HL-60 (cell line): ENCODE results near the gene YIPF4.

Experiments used
- CTCF ChIP-seq: IDR thresholded peaks from one replicate; pipeline ENCODE4 v1.5.1; 2011; ENCODE audit warnings: low read length, control low read depth, inconsistent platforms; ENCODE audit not compliant: insufficient read depth
- GABPA ChIP-seq: IDR thresholded peaks from 2 replicates; pipeline ENCODE4 v1.6.1; 2012; ENCODE audit warnings: low read depth
- POLR2AphosphoS5 ChIP-seq: IDR thresholded peaks from 2 replicates; pipeline ENCODE4 v1.6.1; 2012; ENCODE audit warnings: low read depth
- SPI1 ChIP-seq: IDR thresholded peaks from 2 replicates; pipeline ENCODE4 v1.6.1; 2012; ENCODE audit warnings: low read depth, mild to moderate bottlenecking, borderline replicate concordance
- TF ChIP-seq, protein P1 (sequence below): IDR thresholded peaks from 2 replicates; pipeline ENCODE4 v1.6.1; 2012; ENCODE audit warnings: low read depth; ENCODE audit not compliant: insufficient replicate concordance

- no peak for TF ChIP-seq CTCF
- TF ChIP-seq POLR2AphosphoS5 = no peak
- TF ChIP-seq, protein P1, sequence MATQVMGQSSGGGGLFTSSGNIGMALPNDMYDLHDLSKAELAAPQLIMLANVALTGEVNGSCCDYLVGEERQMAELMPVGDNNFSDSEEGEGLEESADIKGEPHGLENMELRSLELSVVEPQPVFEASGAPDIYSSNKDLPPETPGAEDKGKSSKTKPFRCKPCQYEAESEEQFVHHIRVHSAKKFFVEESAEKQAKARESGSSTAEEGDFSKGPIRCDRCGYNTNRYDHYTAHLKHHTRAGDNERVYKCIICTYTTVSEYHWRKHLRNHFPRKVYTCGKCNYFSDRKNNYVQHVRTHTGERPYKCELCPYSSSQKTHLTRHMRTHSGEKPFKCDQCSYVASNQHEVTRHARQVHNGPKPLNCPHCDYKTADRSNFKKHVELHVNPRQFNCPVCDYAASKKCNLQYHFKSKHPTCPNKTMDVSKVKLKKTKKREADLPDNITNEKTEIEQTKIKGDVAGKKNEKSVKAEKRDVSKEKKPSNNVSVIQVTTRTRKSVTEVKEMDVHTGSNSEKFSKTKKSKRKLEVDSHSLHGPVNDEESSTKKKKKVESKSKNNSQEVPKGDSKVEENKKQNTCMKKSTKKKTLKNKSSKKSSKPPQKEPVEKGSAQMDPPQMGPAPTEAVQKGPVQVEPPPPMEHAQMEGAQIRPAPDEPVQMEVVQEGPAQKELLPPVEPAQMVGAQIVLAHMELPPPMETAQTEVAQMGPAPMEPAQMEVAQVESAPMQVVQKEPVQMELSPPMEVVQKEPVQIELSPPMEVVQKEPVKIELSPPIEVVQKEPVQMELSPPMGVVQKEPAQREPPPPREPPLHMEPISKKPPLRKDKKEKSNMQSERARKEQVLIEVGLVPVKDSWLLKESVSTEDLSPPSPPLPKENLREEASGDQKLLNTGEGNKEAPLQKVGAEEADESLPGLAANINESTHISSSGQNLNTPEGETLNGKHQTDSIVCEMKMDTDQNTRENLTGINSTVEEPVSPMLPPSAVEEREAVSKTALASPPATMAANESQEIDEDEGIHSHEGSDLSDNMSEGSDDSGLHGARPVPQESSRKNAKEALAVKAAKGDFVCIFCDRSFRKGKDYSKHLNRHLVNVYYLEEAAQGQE = no peak
- TF ChIP-seq SPI1 = no peak
- no peak for TF ChIP-seq GABPA
Observed at GRCh38 chr2:32250290-32250689, 27.4 kb upstream of the YIPF4 start.
